K562 (cell line): ENCODE measurements around the gene PXN. TPM values are rescaled to one million over a fixed set of nuclear protein-coding genes. Genes with fewer than 3 reads are reported as not detected.

Source experiments
- ATAC-seq: fragments of 200-7000 bp; cut with Tn5 transposase; 3 replicates; pipeline ENCODE4 v1.9.1; 2020; ENCODE audit warnings: moderate library complexity
- BruUV-seq: library from RNA; stranded (reverse); fragments of 400-500 nt; replicated peaks from 2 replicates; lab custom pipeline; 2021; lab: Mats Ljungman, UMichigan
- CTCF ChIA-PET: fragments of 300-600 bp; formaldehyde crosslinking; extraction: SDS; loops from one replicate; lab custom pipeline; 2021; ENCODE audit warnings: low intra/inter-chr PET ratio; lab: Yijun Ruan, JAX
- POLR2A ChIA-PET: fragments of 300-600, 350-650 bp; sonication (Branson Sonifier 250); formaldehyde crosslinking; extraction: SDS; loops from one replicate; lab custom pipeline; 2021; ENCODE audit warnings: antibody characterized with exemption, inconsistent platforms; lab: Yijun Ruan, JAX
- DNase-seq, 4 experiments: peaks; one replicate each; pipeline versions ENCODE4 v3.0.0 to v3.0.0-alpha.2; 2011 to 2018; ENCODE audit warnings: low spot score in 3 of 4, mixed read lengths in 3 of 4; ENCODE audit errors: extremely low read depth in 1 of 4
- FAIRE-seq: peaks from 2 replicates; lab custom pipeline; 2011; peaks lifted over from hg19 to GRCh38; lab: Jason Lieb, UNC
- H2AFZ ChIP-seq: 2 replicates; pipeline ENCODE4 v1.6.0; 2011; ENCODE audit warnings: low read depth, low read length, control low read depth, inconsistent platforms
- H3K27ac ChIP-seq: fragments of 200-600 bp; 3 replicates; pipeline ENCODE4 v1.8.0; 2011; ENCODE audit warnings: low read depth, mild to moderate bottlenecking, control low read depth, inconsistent platforms, low read length, moderate library complexity, mixed read lengths; ENCODE audit errors: extremely low read depth
- H3K27me3 ChIP-seq, 2 experiments: fragments of 300-600 bp in 1 of 2; 2 replicates in 1 of 2; 3 replicates in 1 of 2; pipeline versions ENCODE4 v1.6.0 to v1.8.0; 2011; ENCODE audit warnings: inconsistent platforms in 2 of 2, low read length in 2 of 2, mild to moderate bottlenecking in 1 of 2, mixed read lengths in 1 of 2, moderate library complexity in 1 of 2; ENCODE audit not compliant: control insufficient read depth in 2 of 2, insufficient read depth in 2 of 2
- H3K36me3 ChIP-seq: fragments of 300-600 bp; 3 replicates; pipeline ENCODE4 v1.8.0; 2011; ENCODE audit warnings: mild to moderate bottlenecking, low read length, inconsistent platforms; ENCODE audit not compliant: control insufficient read depth, insufficient read depth
- H3K4me1 ChIP-seq, 2 experiments: fragments of 200-600 bp in 1 of 2; replicated peaks in 1 of 2; 2 replicates in 1 of 2; 3 replicates in 1 of 2; pipeline versions ENCODE4 v1.5.1 to v1.8.0; 2011; ENCODE audit warnings: inconsistent platforms in 2 of 2, low read length in 2 of 2, mild to moderate bottlenecking in 1 of 2, mixed read lengths in 1 of 2, moderate library complexity in 1 of 2; ENCODE audit not compliant: control insufficient read depth in 2 of 2, insufficient read depth in 2 of 2
- H3K4me2 ChIP-seq: 2 replicates; pipeline ENCODE4 v1.6.1; 2011; ENCODE audit warnings: low read length, control low read depth, inconsistent platforms, mixed read lengths; ENCODE audit not compliant: insufficient read depth
- H3K4me3 ChIP-seq: fragments of 200-600 bp; sonication (generic), shearing (Covaris generic); 2 replicates; pipeline ENCODE4 v1.5.1; 2016; ENCODE audit warnings: control low read depth, inconsistent platforms
- H3K79me2 ChIP-seq: fragments of 200-600 bp; 3 replicates; pipeline ENCODE4 v1.8.0; 2011; ENCODE audit warnings: low read length, inconsistent platforms; ENCODE audit not compliant: control insufficient read depth, insufficient read depth
- H3K9ac ChIP-seq, 2 experiments: 2 replicates each; pipeline versions ENCODE4 v1.6.0 to v1.6.1; 2011; ENCODE audit warnings: low read depth in 2 of 2, low read length in 2 of 2, control low read depth in 1 of 2, inconsistent platforms in 1 of 2, mild to moderate bottlenecking in 1 of 2, mixed read lengths in 1 of 2; ENCODE audit not compliant: insufficient read depth in 1 of 2
- H3K9me1 ChIP-seq: one replicate; pipeline ENCODE4 v1.6.0; 2011; ENCODE audit warnings: inconsistent platforms, mild to moderate bottlenecking, low read length, moderate library complexity; ENCODE audit not compliant: control insufficient read depth, insufficient read depth
- H3K9me3 ChIP-seq: replicated peaks from 2 replicates; pipeline ENCODE4 v1.5.1; 2011; ENCODE audit warnings: low read depth, low read length, inconsistent platforms; ENCODE audit not compliant: control insufficient read depth, insufficient read depth
- H4K20me1 ChIP-seq: replicated peaks from 2 replicates; pipeline ENCODE4 v1.6.1; 2011; ENCODE audit warnings: low read length, inconsistent platforms, mixed read lengths; ENCODE audit not compliant: control insufficient read depth, insufficient read depth
- DACH1 ChIP-seq: fragments of 450-650 bp; IDR thresholded peaks from 2 replicates; pipeline ENCODE4 v1.6.1; 2018; ENCODE audit not compliant: partially characterized antibody
- RCOR1 ChIP-seq, 2 experiments: IDR thresholded peaks; 2 replicates each; pipeline ENCODE4 v1.6.1; 2012; ENCODE audit warnings: low read depth in 2 of 2, low read length in 2 of 2, borderline replicate concordance in 1 of 2, improper control_type of control experiment in 1 of 2
- WGBS: fragments of 100-300 bp; shearing (Covaris generic); methylation state at CpG from one replicate; pipeline ENCODE4 v1.1.6; 2016; ENCODE audit warnings: low coverage, mixed read lengths; ENCODE audit not compliant: insufficient coverage; ENCODE audit errors: missing lambda C conversion rate; 5-methylcytosine and 5-hydroxymethylcytosine counted together
- in situ Hi-C: fragments of 300-500 bp; cut with MboI; formaldehyde crosslinking; loops from 4 replicates; pipeline ENCODE4 v1.15.0; 2018; ENCODE audit warnings: inconsistent platforms, mixed read lengths
- intact Hi-C: fragments of 100-400 bp; cut with micrococcal nuclease; formaldehyde crosslinking; loops from 2 replicates; pipeline ENCODE4 v1.14.2; 2022
- polyA plus RNA-seq, 8 experiments: library from polyadenylated mRNA; depleted of rRNA in 4 of 8; stranded (reverse) in 5 of 8; unstranded in 3 of 8; fragments of >200 nt; fragmentation: Nextera tagmentation in 2 of 8; fragmentation: Illumina TruSeq in 1 of 8; extraction: Ambion mirVana in 2 of 8; extraction: Trizol in 1 of 8; gene quantifications; 2 replicates each; pipeline versions ENCODE4 v1.2.1 to v1.2.3, GENCODE V29; 2011 to 2014; ENCODE audit warnings: inconsistent platforms in 1 of 8, missing spikeins in 1 of 8
- total RNA-seq, 7 experiments: library from RNA; depleted of rRNA in 6 of 7; stranded (reverse); fragments of >200 nt in 6 of 7; fragmentation: Illumina TruSeq in 2 of 7; extraction: Trizol in 2 of 7; gene quantifications; 2 replicates each; pipeline versions ENCODE4 v1.2.1 to v1.2.3, GENCODE V29; 2011 to 2021; ENCODE audit warnings: low replicate concordance in 1 of 7
- TF ChIP-seq, protein P1 (sequence below), 3 experiments: IDR thresholded peaks in 2 of 3; conservative IDR thresholded peaks in 1 of 3; 2 replicates each; pipeline ENCODE4 v1.5.1; 2011 to 2012; ENCODE audit warnings: low read length in 3 of 3, mild to moderate bottlenecking in 3 of 3, control low read depth in 2 of 3, improper control_type of control experiment in 1 of 3, inconsistent platforms in 1 of 3, low read depth in 1 of 3, mixed read lengths in 1 of 3, moderate library complexity in 1 of 3; ENCODE audit not compliant: insufficient read depth in 2 of 3
- TF ChIP-seq, protein P2 (sequence below): IDR thresholded peaks from 2 replicates; pipeline ENCODE4 v1.6.1; 2011; ENCODE audit warnings: borderline replicate concordance, low read depth, mild to moderate bottlenecking, moderate library complexity, low read length; ENCODE audit not compliant: insufficient read depth, poor library complexity, severe bottlenecking

PXN gene
- total and polyA plus RNA-seq, 9 of the 15 experiments (the other 6 are each of a cell fraction or from before 2014, with no cell fraction given) = 4.0 to 74.1 (median 18.6) TPM

DNA sequence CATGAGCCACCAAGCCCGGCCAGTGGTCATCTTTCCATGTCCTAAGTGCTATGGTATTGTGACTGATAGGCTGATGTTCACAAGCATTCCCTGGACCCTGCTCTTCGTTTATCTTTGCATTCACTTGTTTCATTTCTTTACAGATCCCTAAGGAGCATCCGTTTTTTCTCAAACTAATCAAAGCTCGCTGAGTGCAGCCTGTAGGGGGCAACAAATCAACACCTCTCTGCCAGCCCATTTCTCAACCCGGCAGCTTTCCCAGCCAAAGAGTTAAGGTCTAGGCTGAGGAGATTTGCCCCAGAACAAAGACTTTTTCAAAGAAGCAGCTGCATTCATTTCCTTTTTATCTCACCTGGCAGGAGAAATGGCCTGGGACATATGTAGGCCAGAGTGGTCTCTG lies 48.7 kb upstream of the PXN start:
- Histone ChIP-seq H2AFZ (no peak overlapping the region), H3K4me2 (no peak overlapping the region), H3K27me3 (no peaks in the 10 kb centered on the region), H3K27ac (no peak overlapping the region), H3K4me1 (peaks cover 3 to 10% of the 10 kb centered on the region in 2 experiments; a peak in 4 of 5 replicates), H3K79me2 (0 out of 3 replicates have a peak, but pooled peaks cover 6% of the 10 kb centered on the region), H4K20me1 (no peaks in the 10 kb centered on the region), H3K9ac (no peak overlapping the region), H3K4me3 (no peak overlapping the region), H3K9me3 (no peaks in the 10 kb centered on the region), H3K9me1 (no peaks in the 10 kb centered on the region), H3K36me3 (no peaks in the 10 kb centered on the region)
- peak in 1 of 2 experiments; percentile 33; a peak in 1 of 4 replicates for TF ChIP-seq RCOR1 (IDR thresholded peaks at IDR 0.05; ENCODE audit: borderline replicate concordance in 1 of 2, low read depth in 2 of 2, low read length in 2 of 2)
- TF ChIP-seq, protein P1, sequence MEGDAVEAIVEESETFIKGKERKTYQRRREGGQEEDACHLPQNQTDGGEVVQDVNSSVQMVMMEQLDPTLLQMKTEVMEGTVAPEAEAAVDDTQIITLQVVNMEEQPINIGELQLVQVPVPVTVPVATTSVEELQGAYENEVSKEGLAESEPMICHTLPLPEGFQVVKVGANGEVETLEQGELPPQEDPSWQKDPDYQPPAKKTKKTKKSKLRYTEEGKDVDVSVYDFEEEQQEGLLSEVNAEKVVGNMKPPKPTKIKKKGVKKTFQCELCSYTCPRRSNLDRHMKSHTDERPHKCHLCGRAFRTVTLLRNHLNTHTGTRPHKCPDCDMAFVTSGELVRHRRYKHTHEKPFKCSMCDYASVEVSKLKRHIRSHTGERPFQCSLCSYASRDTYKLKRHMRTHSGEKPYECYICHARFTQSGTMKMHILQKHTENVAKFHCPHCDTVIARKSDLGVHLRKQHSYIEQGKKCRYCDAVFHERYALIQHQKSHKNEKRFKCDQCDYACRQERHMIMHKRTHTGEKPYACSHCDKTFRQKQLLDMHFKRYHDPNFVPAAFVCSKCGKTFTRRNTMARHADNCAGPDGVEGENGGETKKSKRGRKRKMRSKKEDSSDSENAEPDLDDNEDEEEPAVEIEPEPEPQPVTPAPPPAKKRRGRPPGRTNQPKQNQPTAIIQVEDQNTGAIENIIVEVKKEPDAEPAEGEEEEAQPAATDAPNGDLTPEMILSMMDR (IDR thresholded peaks at IDR 0.05 in 2 of 3, conservative IDR thresholded peaks at IDR 0.05 in 1 of 3; ENCODE audit: insufficient read depth in 2 of 3, low read depth in 1 of 3, low read length in 3 of 3) = peak; percentile 36 to 60 (median 53); a peak in 5 of 6 replicates
- TF ChIP-seq, protein P2, sequence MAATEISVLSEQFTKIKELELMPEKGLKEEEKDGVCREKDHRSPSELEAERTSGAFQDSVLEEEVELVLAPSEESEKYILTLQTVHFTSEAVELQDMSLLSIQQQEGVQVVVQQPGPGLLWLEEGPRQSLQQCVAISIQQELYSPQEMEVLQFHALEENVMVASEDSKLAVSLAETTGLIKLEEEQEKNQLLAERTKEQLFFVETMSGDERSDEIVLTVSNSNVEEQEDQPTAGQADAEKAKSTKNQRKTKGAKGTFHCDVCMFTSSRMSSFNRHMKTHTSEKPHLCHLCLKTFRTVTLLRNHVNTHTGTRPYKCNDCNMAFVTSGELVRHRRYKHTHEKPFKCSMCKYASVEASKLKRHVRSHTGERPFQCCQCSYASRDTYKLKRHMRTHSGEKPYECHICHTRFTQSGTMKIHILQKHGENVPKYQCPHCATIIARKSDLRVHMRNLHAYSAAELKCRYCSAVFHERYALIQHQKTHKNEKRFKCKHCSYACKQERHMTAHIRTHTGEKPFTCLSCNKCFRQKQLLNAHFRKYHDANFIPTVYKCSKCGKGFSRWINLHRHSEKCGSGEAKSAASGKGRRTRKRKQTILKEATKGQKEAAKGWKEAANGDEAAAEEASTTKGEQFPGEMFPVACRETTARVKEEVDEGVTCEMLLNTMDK = peak; percentile 80
- TF ChIP-seq DACH1 = no peak
- 20% methylated on average over 5 of the region's 5 CpGs for WGBS
- POLR2A ChIA-PET = interaction anchor here (0.5 to 14.1 kb wide), 5 partner anchors 12 to 206 kb away, joined by 3 to 183 read pairs (median 3); partner anchors contain the start of genes RNU4-1, RNU4-2 and SIRT4
- in situ Hi-C loops (no loop called here), intact Hi-C loops (no loop called here)
- CTCF ChIA-PET = no interaction called here
- FAIRE-seq = peak; percentile 88
- no peak for ATAC-seq
- DNase-seq = peak; percentile 29 to 51 (median 41)
- BruUV-seq = TSS peak; percentile 18
